GM13976 (cell line): Measurements from ENCODE around the gene TRABD2B.

Experiments used
- DNase-seq: peaks from one replicate; pipeline ENCODE4 v3.0.0; 2012; ENCODE audit warnings: low spot score
- in situ Hi-C: fragments of 300-500 bp; cut with MboI; formaldehyde crosslinking; loops from one replicate; pipeline ENCODE4 v1.12.0; 2022; ENCODE audit warnings: low sequenced_read_pairs, mixed read lengths, inconsistent platforms; ENCODE audit not compliant: unreplicated experiment
- TF ChIP-seq, protein P1 (sequence below): IDR thresholded peaks from 2 replicates; pipeline ENCODE4 v1.5.1; 2012; ENCODE audit warnings: borderline replicate concordance, mild to moderate bottlenecking; ENCODE audit not compliant: insufficient read depth; ENCODE audit errors: extremely low read depth, missing control alignments, control extremely low read depth

TRABD2B gene

DNA sequence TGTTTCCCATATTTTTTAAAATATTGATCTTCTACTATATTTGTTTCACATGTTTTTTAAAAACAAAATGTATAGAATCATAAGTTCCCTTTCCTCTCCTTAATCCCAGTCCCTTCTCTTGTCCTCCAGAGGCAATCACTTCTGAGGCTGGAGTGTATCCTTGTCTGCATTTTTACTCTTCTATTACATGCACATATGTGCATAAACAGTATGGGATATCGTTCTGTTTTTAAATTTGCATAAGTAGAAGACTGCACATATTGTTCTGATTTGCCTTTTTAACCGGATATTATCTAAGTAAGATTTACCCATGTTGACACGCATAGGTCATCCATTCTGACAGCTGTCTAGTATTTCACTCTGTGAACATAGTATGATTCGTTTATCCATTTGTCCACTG lies 142.0 kb downstream of the TRABD2B start:
- DNase-seq = no peak
- TF ChIP-seq, protein P1, sequence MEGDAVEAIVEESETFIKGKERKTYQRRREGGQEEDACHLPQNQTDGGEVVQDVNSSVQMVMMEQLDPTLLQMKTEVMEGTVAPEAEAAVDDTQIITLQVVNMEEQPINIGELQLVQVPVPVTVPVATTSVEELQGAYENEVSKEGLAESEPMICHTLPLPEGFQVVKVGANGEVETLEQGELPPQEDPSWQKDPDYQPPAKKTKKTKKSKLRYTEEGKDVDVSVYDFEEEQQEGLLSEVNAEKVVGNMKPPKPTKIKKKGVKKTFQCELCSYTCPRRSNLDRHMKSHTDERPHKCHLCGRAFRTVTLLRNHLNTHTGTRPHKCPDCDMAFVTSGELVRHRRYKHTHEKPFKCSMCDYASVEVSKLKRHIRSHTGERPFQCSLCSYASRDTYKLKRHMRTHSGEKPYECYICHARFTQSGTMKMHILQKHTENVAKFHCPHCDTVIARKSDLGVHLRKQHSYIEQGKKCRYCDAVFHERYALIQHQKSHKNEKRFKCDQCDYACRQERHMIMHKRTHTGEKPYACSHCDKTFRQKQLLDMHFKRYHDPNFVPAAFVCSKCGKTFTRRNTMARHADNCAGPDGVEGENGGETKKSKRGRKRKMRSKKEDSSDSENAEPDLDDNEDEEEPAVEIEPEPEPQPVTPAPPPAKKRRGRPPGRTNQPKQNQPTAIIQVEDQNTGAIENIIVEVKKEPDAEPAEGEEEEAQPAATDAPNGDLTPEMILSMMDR = no peak
- in situ Hi-C loops = no loop called here

DNA sequence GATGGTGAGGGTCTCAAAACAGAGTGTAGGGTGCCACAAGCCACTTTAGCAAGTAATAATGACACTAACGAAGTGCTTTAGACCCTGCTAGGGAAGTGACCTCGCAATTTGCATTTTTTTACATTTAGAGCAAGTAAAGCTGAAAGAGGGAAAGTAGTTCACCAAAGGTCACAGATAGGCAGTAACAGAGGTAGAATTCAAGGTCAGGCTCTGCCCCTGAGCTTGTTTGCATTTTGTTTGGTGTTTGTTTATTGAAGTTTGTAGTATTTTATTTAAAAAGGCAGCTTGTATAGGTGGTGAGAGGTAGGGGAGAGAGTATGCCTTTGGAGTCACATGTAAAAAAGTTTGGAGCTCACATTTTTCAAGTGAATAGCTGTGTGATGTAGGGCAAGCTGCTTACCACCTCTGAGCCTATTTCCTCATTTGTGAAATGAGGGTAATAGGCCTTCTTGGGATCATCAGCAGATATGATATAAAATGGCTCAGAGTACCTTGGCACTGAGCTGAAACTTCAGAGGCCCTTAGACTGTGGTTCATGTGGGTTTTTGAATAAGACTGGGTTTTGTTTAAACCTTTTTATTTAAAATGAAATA lies 142.5 kb downstream of the TRABD2B start:
- TF ChIP-seq, protein P1 = no peak
- no peak for DNase-seq
- in situ Hi-C loops = no loop called here

DNA sequence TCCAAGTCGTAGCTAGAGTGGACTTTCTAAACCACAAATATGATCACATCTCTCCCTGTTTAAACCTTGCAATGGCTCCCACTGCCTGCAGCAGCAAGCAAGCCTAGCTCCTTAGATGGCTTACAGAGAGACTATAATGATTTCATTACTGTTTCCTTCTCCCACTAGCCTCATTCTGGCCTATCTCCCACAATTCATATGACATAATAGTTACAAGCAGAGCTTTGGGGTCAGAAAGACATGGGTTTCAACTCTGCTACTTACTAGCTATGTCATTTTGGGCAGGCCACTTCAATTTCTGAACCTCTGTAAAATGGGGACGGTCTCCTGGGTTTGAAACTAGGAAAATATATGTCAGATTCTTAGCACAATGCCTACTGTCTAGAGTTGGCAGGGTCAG lies 143.3 kb downstream of the TRABD2B start:
- DNase-seq = no peak
- in situ Hi-C loops = no loop called here
- TF ChIP-seq, protein P1 = no peak

DNA sequence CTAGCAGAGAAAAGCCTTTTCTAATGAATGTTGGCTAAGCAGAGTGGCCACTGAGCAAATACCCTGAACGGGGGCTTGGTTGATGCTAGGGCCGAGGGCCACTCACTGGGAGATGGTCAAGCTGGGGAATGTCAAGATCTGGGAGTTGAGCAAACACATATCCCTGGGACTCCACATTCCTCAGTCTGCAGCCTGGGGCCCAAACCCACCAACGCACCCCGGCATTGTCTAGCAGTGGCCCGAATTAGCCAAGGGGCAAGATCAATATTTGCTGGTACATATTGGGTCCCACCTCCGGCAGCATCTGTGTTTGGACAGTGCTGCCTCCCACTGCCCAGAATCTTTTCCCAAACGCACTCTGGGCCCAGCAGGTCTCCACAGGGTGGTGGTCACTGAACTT lies 144.1 kb downstream of the TRABD2B start:
- DNase-seq = no peak
- TF ChIP-seq, protein P1 = no peak
- in situ Hi-C loops = no loop called here

DNA sequence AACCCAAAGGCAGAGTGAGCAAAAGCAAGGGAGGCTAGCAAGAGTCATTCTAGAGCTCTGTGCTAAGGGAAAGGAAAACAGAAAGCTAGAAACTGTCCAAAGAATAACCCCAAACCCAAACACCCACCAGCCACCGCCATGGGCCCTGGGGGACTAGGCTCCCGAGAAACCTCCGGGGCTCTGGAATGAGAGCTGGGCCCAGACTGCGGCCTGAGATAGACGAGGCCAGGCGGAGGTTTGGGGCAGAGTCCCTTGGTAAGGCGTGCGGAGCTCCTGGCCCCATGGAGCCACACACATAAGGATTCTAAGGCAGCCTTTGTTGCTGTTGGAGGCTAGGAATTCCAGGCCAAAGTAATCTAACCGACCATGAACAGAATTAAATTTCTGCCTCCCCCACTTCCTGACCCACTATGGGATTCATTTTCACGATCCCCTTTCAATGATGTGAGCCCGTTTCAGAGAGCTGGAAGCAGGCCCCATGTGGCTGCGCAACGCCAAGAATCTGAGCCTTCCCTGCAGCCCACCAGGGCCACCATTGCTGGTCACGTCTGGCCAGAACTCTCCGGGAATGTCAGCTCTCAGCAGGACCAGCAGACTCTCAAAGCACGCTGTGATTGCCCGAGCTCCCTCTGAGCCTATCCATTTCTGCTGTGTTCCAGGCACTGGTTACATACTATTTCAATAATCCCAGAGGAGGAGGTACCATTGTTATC lies 145.0 kb downstream of the TRABD2B start:
- TF ChIP-seq, protein P1 = no peak
- in situ Hi-C loops = no loop called here
- no peak for DNase-seq

DNA sequence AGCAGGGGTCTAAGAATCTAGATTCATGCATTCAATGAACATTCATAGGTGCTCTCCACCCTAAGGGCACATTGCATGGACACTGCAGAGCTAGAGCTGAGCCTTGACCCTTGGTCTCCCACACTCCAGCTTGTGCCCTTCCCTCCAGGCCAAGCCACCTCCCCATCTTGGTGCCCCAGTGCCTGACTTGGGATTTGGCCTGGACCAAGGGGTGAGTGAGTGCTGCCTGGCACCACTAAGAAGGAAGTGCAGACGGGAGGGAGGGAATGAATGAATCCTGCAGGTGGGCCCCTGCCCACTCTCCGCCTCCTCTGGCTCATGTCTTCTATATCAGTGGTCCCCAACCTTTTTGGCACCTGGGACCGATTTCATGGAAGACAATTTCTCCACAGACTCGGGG lies 146.7 kb downstream of the TRABD2B start:
- TF ChIP-seq, protein P1 = no peak
- DNase-seq = no peak
- in situ Hi-C loops = no loop called here
